ENCODE measurements around the gene TRAPPC2B.

The TRAPPC2B gene

DNA sequence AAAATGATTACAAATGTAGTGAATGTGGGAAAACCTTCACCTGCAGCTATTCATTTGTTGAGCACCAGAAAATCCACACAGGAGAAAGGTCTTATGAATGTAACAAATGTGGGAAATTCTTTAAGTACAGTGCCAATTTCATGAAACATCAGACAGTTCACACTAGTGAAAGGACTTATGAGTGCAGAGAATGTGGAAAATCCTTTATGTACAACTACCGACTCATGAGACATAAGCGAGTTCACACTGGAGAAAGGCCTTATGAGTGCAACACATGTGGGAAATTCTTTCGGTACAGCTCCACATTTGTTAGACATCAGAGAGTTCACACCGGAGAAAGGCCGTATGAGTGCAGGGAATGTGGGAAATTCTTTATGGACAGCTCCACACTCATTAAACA is 35.5 kb downstream of the TRAPPC2B start:
- no peak overlapping the region for H3K4me2 ChIP-seq (ENCODE audit: low read depth, low read length)
- DNase-seq, result no peak
- H4K20me1 ChIP-seq (ENCODE audit: insufficient read depth, low read length), result no peaks in the 10 kb centered on the region
- peaks cover 3% of the 10 kb centered on the region; the same call in 1 of the 2 replicates for H3F3A ChIP-seq (ENCODE audit: insufficient read depth, low read length)
- peaks cover 7% of the 10 kb centered on the region for H3K79me2 ChIP-seq (ENCODE audit: low read length)
- no peak overlapping the region for H2AFZ ChIP-seq (ENCODE audit: low read length)
- H3K27me3 ChIP-seq (replicated peaks; ENCODE audit: insufficient read depth, low read length), result no peaks in the 10 kb centered on the region
- TF ChIP-seq EZH2phosphoT487 (IDR thresholded peaks at IDR 0.05; ENCODE audit: low read length), result no peak
- TF ChIP-seq EZH2 (optimal IDR thresholded peaks at IDR 0.05; ENCODE audit: low read depth, low read length), result no peak
- TF ChIP-seq CTCF (IDR thresholded peaks at IDR 0.05; ENCODE audit: low read length), result no peak
- no peaks in the 10 kb centered on the region for H3K9me2 ChIP-seq (replicated peaks; ENCODE audit: insufficient read depth, low read length)
- H3K9ac ChIP-seq (ENCODE audit: low read length), result no peak overlapping the region
- no peaks in the 10 kb centered on the region for H3K9me3 ChIP-seq (replicated peaks; ENCODE audit: insufficient read depth, low read length)
- H3K4me3 ChIP-seq (ENCODE audit: low read length), result no peak overlapping the region
- H3K36me3 ChIP-seq (replicated peaks; ENCODE audit: insufficient read depth, low read length), result peaks cover 14% of the 10 kb centered on the region; the same call in 1 of the 2 replicates
- peaks cover 6% of the 10 kb centered on the region; the same call in 1 of the 2 replicates for H3K4me1 ChIP-seq (ENCODE audit: low read length)
- no peak overlapping the region for H3K27ac ChIP-seq (ENCODE audit: low read length)

GRCh38 chr19:57403737-57404563 is 40.6 kb downstream of the TRAPPC2B start:
- no peak for DNase-seq
- Histone ChIP-seq H3K4me1 (ENCODE audit: low read length) (no peaks in the 10 kb centered on the region), H3K27ac (ENCODE audit: low read length) (no peak overlapping the region), H3K4me2 (ENCODE audit: low read depth, low read length) (no peak overlapping the region), H3K27me3 (replicated peaks; ENCODE audit: insufficient read depth, low read length) (no peaks in the 10 kb centered on the region), H3K9me2 (replicated peaks; ENCODE audit: insufficient read depth, low read length) (no peaks in the 10 kb centered on the region), H3F3A (ENCODE audit: insufficient read depth, low read length) (no peaks in the 10 kb centered on the region), H3K4me3 (ENCODE audit: low read length) (no peak overlapping the region), H3K9me3 (replicated peaks; ENCODE audit: insufficient read depth, low read length) (no peaks in the 10 kb centered on the region), H3K9ac (ENCODE audit: low read length) (no peak overlapping the region), H3K79me2 (ENCODE audit: low read length) (no peaks in the 10 kb centered on the region), H2AFZ (ENCODE audit: low read length) (no peak overlapping the region), H4K20me1 (ENCODE audit: insufficient read depth, low read length) (no peaks in the 10 kb centered on the region), H3K36me3 (replicated peaks; ENCODE audit: insufficient read depth, low read length) (0 out of 2 replicates have a peak, but pooled peaks cover 7% of the 10 kb centered on the region)
- TF ChIP-seq EZH2phosphoT487 (IDR thresholded peaks at IDR 0.05; ENCODE audit: low read length) (no peak), EZH2 (optimal IDR thresholded peaks at IDR 0.05; ENCODE audit: low read depth, low read length) (no peak), CTCF (IDR thresholded peaks at IDR 0.05; ENCODE audit: low read length) (no peak)

DNA sequence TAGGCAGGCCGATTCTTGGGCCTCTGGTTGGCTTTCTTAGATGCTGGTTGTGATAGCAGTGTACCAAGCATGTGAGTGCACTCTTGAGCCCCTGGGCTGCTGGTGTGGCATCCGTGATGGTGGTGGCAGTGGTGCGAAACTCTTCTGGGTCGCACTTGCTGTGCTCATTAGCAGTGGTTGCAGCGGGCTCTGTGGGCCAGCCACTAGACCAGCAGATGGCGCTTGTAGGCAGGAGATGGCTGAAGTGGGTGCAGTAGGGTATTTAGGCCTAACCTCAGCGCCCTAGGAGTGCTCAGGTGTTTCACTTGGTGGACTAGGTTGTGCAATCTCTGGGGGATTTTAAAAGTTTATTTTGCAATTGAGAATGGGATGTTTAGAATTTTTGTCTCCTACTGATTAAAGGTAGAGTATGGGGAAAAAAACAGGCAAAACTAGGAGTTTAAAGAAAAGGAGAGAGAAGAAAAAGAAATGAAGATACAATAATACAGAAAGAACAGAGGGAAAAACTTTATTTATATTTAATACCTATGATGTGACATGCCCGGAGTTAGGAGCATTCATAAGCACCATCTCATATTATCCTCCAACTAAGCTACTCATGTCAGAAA is 43.3 kb downstream of the TRAPPC2B start:
- no peaks in the 10 kb centered on the region for H3K27me3 ChIP-seq (replicated peaks; ENCODE audit: insufficient read depth, low read length)
- no peaks in the 10 kb centered on the region for H3F3A ChIP-seq (ENCODE audit: insufficient read depth, low read length)
- H3K4me1 ChIP-seq (ENCODE audit: low read length), result peaks cover 4% of the 10 kb centered on the region; the same call in 1 of the 2 replicates
- H3K9ac ChIP-seq (ENCODE audit: low read length), result no peak overlapping the region
- peaks cover 5% of the 10 kb centered on the region for H3K79me2 ChIP-seq (ENCODE audit: low read length)
- no peak overlapping the region for H3K4me3 ChIP-seq (ENCODE audit: low read length)
- no peaks in the 10 kb centered on the region for H3K9me2 ChIP-seq (replicated peaks; ENCODE audit: insufficient read depth, low read length)
- peak; percentile 65 for DNase-seq
- no peaks in the 10 kb centered on the region for H3K9me3 ChIP-seq (replicated peaks; ENCODE audit: insufficient read depth, low read length)
- no peak overlapping the region for H3K4me2 ChIP-seq (ENCODE audit: low read depth, low read length)
- TF ChIP-seq EZH2 (optimal IDR thresholded peaks at IDR 0.05; ENCODE audit: low read depth, low read length), result no peak
- no peak for TF ChIP-seq EZH2phosphoT487 (IDR thresholded peaks at IDR 0.05; ENCODE audit: low read length)
- TF ChIP-seq CTCF (IDR thresholded peaks at IDR 0.05; ENCODE audit: low read length), result peak; percentile 80
- H3K36me3 ChIP-seq (replicated peaks; ENCODE audit: insufficient read depth, low read length), result no peaks in the 10 kb centered on the region
- H4K20me1 ChIP-seq (ENCODE audit: insufficient read depth, low read length), result no peaks in the 10 kb centered on the region
- H3K27ac ChIP-seq (ENCODE audit: low read length), result no peak overlapping the region
- no peak overlapping the region for H2AFZ ChIP-seq (ENCODE audit: low read length)
